ENCODE data around the gene PREX1.
"Not testable (repeated sequence)": the region's sequence is repeated elsewhere in the genome, so short reads cannot be mapped to it uniquely, and the experiment has no call there.

Gene PREX1

DNA sequence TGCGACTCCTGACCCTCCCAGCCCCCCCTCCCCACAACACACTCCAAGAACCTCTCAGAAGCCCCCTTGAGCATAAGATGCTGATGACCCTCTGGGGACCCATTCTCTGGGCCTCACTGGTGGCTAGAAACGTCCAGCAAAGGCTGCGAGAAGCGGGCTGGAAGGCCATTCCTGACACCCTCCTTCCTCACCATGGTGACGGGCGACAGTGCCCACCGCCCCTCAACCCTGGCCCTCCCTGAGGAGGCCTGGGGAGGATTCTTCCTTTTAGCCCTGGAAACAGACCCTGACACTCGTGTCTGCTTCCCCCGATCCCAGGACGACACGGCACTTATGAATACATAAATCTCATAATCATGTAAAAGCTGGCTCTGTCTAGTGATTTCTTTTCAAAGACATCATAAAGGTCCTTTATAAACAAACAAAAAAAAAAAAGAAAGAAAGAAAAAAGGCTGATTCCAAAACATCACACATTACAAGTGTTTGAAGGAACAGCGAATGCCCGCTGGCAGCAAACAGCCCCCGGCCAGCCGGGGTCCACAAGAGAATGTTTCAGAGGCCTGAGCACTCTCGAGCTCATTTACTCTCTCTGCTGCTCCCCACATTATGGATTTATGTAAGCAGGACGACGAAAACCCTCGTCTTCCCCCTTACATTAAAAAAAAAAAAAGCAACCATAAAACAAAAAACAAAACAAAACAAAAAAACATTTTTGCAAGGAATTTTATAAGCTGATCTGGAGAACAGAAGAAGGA, 40.7 kb downstream of the PREX1 start:
- Mint-ChIP-seq H3K4me1 (no peaks in the 10 kb centered on the region), H3K4me3 (peak overlapping the region; percentile 7 to 23)

DNA sequence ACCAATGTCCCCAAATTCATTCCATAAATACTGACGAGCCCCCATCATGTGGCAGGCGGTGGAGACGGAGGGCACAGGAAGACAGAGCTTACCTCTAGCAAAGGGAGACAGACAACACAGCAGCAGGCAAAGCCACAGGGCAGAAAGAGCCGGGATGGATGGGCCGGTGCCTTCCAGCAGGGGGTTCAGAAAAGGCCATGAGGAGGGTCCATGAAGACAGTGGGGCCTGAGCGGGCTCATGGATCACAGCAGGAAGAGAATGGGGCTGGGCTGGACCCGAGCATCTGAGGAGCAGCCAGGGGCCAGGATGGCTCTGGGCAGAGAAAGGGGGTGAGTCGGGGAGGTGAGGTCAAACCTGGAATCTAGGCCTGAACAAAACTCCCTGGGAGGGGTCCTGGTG, 42.0 kb downstream of the PREX1 start:
- Mint-ChIP-seq H3K4me3 (peak overlapping the region; percentile 8 to 40), H3K27ac (peak overlapping the region in 1 of 2 donors; percentile 94), H3K9me3 (no peaks in the 10 kb centered on the region), H3K27me3 (no peaks in the 10 kb centered on the region), H3K4me1 (no peaks in the 10 kb centered on the region)
- DNase-seq (no peak), ATAC-seq (no peak)

More for the DNA sequence above, 40.7 kb downstream of the PREX1 start:
- H3K27ac Mint-ChIP-seq = peak overlapping the region; percentile 80 to 90
- no peak for ATAC-seq
- no peak for DNase-seq
- no peaks in the 10 kb centered on the region for H3K27me3 Mint-ChIP-seq
- no peaks in the 10 kb centered on the region for H3K9me3 Mint-ChIP-seq

DNA sequence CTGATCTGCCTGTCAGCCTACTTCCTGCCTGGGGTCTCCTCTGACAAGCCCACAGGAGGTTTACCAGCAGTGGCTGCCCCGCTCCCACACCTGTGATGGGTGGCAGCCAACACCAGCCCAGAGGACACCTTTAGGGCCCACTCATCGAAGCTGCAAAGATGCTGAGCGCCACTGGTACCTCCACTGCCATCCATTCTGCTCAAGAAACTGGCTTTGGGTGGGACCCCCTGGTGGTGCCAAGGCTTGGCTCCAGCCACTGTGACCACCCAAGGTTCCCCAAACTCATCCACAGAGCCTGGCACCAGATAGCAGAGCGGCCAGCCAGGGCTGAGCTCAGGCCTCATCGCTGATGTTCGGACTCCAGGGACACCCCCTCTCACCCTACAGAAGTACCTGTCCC, 42.5 kb downstream of the PREX1 start:
- DNase-seq = no peak
- Mint-ChIP-seq H3K4me3 (peak overlapping the region; percentile 8 to 64), H3K27ac (peak overlapping the region in 1 of 2 donors; percentile 94), H3K27me3 (no peaks in the 10 kb centered on the region), H3K9me3 (no peaks in the 10 kb centered on the region), H3K4me1 (no peaks in the 10 kb centered on the region)
- ATAC-seq = no peak

DNA sequence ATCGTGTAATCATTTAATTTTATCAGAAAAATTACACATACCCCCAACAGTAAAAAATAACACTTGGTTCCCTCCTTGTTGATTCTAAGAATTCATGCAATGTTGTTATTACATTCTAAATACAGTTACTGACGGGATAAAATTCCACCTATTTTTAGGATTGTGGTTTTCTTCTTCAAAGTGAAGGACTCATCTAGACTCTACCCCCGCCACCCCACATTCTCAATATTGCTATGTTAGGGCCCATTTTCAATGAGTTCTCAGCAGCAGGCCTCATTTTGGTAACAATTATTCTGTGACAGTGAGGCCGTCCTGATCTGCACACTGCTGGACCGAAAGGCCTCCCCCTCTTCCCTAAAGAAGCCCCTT, 43.5 kb downstream of the PREX1 start:
- ATAC-seq = peak; percentile 64
- Mint-ChIP-seq H3K27me3 (no peaks in the 10 kb centered on the region), H3K27ac (no peak overlapping the region), H3K9me3 (peaks cover 0 to 8% of the 10 kb centered on the region in 2 donors), H3K4me3 (peak overlapping the region in 1 of 2 donors; percentile 64), H3K4me1 (no peaks in the 10 kb centered on the region)
- peak in 1 of 2 donors; percentile 55 for DNase-seq

DNA sequence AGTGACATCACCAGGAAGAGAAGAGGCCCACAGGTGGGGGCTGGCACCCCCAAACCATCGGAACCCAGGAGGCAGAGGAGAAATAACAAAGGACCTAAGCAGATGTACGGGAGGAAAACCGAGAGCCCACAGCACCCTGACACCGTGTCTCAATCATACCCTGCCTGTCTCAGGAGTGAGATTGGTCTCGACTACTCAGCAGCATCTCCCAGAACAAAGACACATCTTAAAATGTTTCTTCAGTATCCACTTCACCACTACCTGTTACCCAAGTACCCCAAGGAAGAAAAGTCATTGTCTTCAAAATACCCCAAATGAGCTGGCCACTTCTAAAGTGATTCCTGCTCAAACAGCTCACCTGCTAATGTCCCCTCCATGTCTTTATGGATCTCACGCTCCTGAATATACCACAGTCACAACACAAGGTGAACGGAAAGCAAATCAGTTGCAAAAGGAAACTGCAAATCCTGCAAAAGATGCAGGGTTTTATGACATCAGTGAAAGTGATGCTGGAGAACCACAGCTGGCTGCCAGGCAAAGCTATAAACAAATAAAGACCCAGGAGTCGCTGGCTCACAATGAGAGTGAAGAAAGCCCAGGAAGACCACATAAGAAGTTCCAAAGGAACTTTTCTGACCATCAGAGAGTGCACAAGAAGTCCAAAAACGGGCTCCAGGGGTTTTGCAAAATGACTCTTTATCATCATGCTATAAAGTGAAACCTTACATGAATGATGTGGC, 44.1 kb downstream of the PREX1 start:
- DNase-seq (peak; percentile 34 to 83), ATAC-seq (peak; percentile 86)
- peaks cover 0 to 8% of the 10 kb centered on the region in 2 donors for H3K9me3 Mint-ChIP-seq
- no peaks in the 10 kb centered on the region for H3K27me3 Mint-ChIP-seq
- no peaks in the 10 kb centered on the region for H3K4me1 Mint-ChIP-seq
- H3K4me3 Mint-ChIP-seq = no peak overlapping the region
- no peak overlapping the region for H3K27ac Mint-ChIP-seq

DNA sequence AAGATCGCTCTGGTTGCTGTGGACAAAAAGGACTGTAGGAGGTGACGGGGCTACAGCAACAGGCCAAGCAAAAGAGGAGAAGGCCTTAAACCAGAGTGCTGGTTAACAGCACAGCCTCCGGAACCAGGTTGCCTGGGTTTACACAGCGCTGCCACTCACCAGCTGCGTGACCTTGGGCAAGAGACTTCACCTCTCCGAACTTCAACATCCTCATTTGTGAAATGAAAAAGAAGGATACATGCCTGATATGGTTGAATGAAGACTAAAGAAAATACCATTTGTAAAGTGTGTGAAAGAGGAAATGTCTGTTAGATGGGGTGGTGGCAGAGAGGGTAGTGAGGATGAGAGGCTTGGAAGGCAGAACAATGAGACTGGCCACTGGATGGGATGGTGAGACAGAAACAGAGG, 44.9 kb downstream of the PREX1 start:
- ATAC-seq = no peak
- DNase-seq = no peak
- Mint-ChIP-seq H3K9me3 (peaks cover 0 to 8% of the 10 kb centered on the region in 2 donors), H3K27ac (no peak overlapping the region), H3K4me3 (no peak overlapping the region), H3K27me3 (no peaks in the 10 kb centered on the region), H3K4me1 (peaks cover under 1% of the 10 kb centered on the region)

DNA sequence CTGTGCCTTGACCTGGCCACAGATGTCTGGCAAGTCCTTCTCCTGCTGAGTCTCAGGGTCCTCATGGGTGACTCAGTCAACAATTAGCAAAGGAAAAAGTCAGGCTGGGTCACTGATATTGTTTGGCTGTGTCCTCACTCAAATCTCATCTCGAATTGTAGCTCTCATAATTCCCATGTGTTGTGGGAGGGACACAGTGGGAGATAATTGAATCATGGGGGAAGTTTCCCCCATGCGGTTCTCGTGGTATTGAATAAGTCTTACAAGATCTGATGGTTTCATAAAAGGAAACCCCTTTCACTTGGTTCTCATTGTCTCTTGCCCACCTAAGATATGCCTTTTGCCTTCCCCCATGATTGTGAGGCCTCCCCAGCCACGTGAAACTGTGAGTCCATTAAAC, 45.7 kb downstream of the PREX1 start:
- ATAC-seq = no peak
- H3K9me3 Mint-ChIP-seq = peaks cover 0 to 8% of the 10 kb centered on the region in 2 donors
- DNase-seq = no peak
- H3K27ac Mint-ChIP-seq = no peak overlapping the region
- no peak overlapping the region for H3K4me3 Mint-ChIP-seq
- H3K4me1 Mint-ChIP-seq = peaks cover 9% of the 10 kb centered on the region
- no peaks in the 10 kb centered on the region for H3K27me3 Mint-ChIP-seq

DNA sequence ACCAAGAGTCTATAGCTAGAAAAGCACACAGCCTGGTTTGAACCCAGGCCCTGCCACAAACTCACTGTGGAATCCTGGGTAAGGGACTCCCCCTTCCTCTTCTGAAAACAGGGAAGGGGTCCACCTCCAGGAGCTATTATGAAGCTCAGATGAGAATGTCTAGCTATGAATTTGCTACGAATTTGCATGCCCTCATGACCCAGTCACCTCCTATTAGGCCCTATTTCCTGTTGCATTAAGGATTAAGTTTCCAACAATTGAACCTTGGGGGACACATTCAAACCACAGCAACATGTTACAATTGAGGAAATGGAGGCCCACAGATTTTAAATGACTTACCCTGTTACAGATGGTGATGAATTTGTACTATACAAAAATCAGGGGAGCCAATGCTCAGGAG, 46.2 kb downstream of the PREX1 start:
- DNase-seq (no peak), ATAC-seq (no peak)
- H3K4me1 Mint-ChIP-seq = peaks cover 13% of the 10 kb centered on the region
- no peak overlapping the region for H3K4me3 Mint-ChIP-seq
- H3K27ac Mint-ChIP-seq = no peak overlapping the region
- no peaks in the 10 kb centered on the region for H3K27me3 Mint-ChIP-seq
- H3K9me3 Mint-ChIP-seq = peaks cover 0 to 8% of the 10 kb centered on the region in 2 donors

DNA sequence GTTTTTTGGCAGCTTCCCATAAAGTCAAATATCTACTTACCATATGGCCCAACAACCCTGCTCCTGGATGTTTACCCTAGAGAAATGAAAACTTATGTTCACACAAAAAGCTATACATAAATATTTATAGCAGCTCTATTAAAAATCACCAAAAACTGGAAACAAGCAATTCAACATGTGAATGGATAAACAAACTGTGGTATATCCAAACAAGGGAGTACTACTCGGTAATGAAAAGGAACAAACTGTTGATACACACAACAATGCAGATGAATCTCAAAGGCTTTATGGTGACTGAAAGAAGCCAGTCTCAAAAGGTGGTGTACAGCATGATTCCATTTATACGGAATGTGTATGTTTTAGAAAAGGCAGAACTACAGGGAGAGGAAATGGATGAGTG, 48.4 kb downstream of the PREX1 start:
- H3K27me3 Mint-ChIP-seq = no peaks in the 10 kb centered on the region

DNA sequence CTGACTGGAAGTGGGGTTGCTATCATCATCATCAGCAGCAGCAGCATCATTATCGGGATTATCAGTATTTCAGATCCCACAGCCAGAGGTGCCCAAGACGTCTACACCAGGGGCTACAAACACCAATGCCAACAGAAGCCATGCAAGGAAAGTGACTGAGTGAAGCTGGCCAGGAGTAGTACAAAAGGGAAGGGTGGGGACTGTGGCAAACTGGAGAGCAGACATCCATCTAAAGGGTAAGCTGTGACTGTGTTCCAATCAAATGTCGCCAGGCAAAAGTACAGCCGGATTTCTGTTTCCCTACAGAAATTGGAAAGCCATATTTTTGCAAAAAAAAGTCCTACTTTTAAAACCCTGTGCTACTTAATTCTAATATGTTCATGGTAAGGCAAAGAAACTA, 50.0 kb downstream of the PREX1 start:
- H3K27me3 Mint-ChIP-seq = no peaks in the 10 kb centered on the region
- no peak overlapping the region for H3K27ac Mint-ChIP-seq
- H3K4me3 Mint-ChIP-seq = no peak overlapping the region
- H3K4me1 Mint-ChIP-seq = peaks cover 45% of the 10 kb centered on the region
- ATAC-seq = no peak
- no peak for DNase-seq
- H3K9me3 Mint-ChIP-seq = peaks cover 10 to 23% of the 10 kb centered on the region in 2 donors

More for the DNA sequence above, 48.4 kb downstream of the PREX1 start:
- H3K9me3 Mint-ChIP-seq = peaks cover 10 to 23% of the 10 kb centered on the region in 2 donors
- no peak overlapping the region for H3K27ac Mint-ChIP-seq
- no peak for DNase-seq
- H3K4me3 Mint-ChIP-seq = no peak overlapping the region
- peaks cover 29% of the 10 kb centered on the region for H3K4me1 Mint-ChIP-seq
- ATAC-seq = no peak

DNA sequence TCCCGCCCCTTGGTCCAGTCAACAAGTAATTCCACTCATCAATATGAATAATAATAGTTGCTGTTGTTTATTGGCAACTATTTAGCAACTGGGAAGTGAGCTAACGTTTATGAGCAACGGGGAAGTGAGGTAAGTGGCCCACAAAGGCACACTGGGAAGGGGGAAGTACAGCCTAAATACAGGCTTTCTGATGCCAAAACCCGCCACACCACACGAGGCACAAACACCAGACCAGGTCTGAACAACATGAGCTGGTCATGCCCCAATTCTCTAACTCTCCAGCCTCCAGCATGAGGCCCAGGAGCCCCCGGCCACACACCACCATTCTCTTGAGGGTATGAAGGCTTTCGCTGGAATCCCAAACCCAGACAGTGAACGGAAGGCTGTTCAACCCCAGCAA, 50.8 kb downstream of the PREX1 start:
- DNase-seq (no peak), ATAC-seq (no peak)
- Mint-ChIP-seq H3K4me1 (peaks cover 53% of the 10 kb centered on the region), H3K9me3 (peaks cover 10 to 23% of the 10 kb centered on the region in 2 donors), H3K4me3 (no peak overlapping the region), H3K27ac (peak overlapping the region in 1 of 2 donors; percentile 79), H3K27me3 (no peaks in the 10 kb centered on the region)

DNA sequence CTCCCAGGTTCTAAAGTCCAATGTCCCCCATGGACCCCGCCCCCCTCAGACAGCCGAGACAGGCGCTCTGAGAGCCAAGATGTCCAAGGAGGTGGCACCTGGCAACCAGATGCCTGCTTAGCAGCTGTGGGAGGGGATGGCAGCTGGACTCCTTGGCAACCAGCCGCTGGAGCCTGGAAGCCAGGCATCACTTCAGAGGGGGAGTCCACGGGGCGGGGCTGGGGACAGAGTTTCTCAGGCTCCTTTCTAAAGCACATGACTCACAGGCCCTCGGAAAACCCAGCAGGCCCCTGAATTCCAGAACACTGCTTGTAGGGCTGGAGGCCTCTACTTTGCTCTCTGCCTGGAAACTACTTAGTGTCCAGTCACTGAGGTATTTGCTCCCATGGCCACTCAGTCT, 51.5 kb downstream of the PREX1 start:
- ATAC-seq (no peak), DNase-seq (no peak)
- Mint-ChIP-seq H3K4me3 (no peak overlapping the region), H3K27me3 (no peaks in the 10 kb centered on the region), H3K27ac (peak overlapping the region in 1 of 2 donors; percentile 74), H3K9me3 (peaks cover 10 to 23% of the 10 kb centered on the region in 2 donors), H3K4me1 (peaks cover 60% of the 10 kb centered on the region)

DNA sequence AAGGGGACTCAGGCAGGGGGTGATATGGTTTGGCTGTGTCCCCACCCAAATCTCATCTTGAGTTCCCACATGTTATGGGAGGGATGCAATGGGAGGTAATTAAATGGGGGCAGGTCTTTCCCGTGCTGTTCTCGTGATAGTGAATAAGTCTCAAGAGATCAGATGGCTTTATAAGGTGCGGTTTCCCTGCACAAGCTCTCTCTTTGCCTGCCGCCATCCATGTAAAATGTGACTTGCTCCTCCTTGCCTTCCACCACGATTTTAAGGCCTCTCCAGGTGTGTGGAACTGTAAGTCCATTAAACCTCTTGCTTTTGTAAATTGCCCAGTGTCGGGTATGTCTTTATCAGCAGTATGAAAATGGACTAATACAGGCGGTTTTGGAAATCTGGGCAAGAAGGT, 52.3 kb downstream of the PREX1 start:
- H3K27me3 Mint-ChIP-seq, DNase-seq, H3K4me3 Mint-ChIP-seq, H3K27ac Mint-ChIP-seq, ATAC-seq: not testable (repeated sequence)
- H3K9me3 Mint-ChIP-seq = peaks cover 10 to 23% of the 10 kb centered on the region in 2 donors
- H3K4me1 Mint-ChIP-seq = peaks cover 68% of the 10 kb centered on the region

DNA sequence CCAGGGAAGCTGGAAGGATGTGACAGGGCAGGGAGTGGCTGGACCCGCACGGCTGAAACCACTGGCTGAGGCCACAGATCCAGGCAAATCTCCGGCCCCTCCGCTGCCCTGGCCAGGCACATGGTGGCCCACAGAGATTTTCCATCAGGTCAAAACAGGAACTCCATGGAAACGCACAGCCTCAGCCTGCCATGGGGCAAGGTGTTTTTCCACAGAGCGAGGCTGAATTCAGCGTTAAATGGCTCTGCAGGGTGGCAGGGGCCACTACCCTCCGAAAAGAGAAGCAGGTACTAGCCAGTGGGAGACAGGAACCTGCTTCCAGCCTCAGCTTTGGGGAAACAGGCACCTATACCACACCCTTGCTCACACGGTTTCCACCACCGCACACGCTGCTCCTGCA, 53.1 kb downstream of the PREX1 start:
- Mint-ChIP-seq H3K27ac (peak overlapping the region in 1 of 2 donors; percentile 86), H3K9me3 (peaks cover 10 to 19% of the 10 kb centered on the region in 2 donors), H3K4me1 (peaks cover 76% of the 10 kb centered on the region), H3K4me3 (no peak overlapping the region), H3K27me3 (no peaks in the 10 kb centered on the region)
- DNase-seq = no peak
- no peak for ATAC-seq

DNA sequence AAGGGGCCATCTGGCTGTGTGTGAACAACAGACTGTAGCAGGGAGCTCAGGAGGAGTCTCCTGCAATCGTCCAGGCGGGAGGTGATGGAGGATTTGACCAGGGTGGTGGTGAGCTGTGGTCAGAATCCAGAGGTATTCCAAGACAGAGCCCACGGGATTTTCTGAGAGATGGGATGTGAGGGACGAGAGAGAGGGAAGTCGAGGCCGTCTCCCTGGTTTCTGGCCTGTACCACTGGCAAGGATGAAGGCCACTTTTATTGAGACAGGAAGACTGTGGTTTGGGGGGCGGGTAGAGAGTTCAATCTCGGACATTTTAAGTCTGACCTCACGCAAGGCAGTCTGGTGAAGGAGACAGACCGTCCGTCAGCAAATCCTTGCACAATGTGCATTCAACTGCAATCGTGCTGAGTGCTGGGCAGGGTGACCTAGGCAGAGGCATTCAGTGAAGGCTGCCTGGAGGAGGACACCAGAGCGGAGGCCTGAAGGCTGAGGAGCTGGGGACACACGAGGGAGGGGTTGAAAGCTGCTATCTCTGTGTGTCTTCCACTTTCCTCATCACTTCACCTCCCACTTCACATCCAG, 53.9 kb downstream of the PREX1 start:
- Mint-ChIP-seq H3K27me3 (no peaks in the 10 kb centered on the region), H3K9me3 (peaks cover 10 to 15% of the 10 kb centered on the region in 2 donors), H3K27ac (peak overlapping the region in 1 of 2 donors; percentile 86), H3K4me3 (peak overlapping the region; percentile 41 to 65), H3K4me1 (peaks cover 84% of the 10 kb centered on the region)
- ATAC-seq = no peak
- DNase-seq = no peak

Measured in stimulated activated naive CD8-positive, alpha-beta T cell treated with anti-CD3 and anti-CD28 coated beads, Interleukin-15, amount 100 ng/mL, for 72 hours (primary cell).